Measurements from ENCODE around the gene HIPK3.

GRCh38 chr11:33310720-33311500, 53.7 kb downstream of the HIPK3 start:
- TF ChIP-seq EZH2 (IDR thresholded peaks at IDR 0.05) = no peak
- no peak for TF ChIP-seq POLR2AphosphoS5 (IDR thresholded peaks at IDR 0.05; ENCODE audit: borderline replicate concordance, low read depth, low read length)
- TF ChIP-seq FOXP2 (optimal IDR thresholded peaks at IDR 0.05; ENCODE audit: control extremely low read depth, extremely low read length, insufficient read depth) = no peak
